Activated naive CD4-positive, alpha-beta T cell treated with anti-CD3 and anti-CD28 coated beads, Interleukin-2, amount 50 U/mL, for 16 hours (primary cell): Measurements from ENCODE around the gene SRSF11.
"Not testable (repeated sequence)": the region's sequence is repeated elsewhere in the genome, so short reads cannot be mapped to it uniquely, and the experiment has no call there.

Experiments used
- DNase-seq: peaks from one replicate; pipeline ENCODE4 v3.0.0-alpha.2; 2020

The SRSF11 gene, protein sequence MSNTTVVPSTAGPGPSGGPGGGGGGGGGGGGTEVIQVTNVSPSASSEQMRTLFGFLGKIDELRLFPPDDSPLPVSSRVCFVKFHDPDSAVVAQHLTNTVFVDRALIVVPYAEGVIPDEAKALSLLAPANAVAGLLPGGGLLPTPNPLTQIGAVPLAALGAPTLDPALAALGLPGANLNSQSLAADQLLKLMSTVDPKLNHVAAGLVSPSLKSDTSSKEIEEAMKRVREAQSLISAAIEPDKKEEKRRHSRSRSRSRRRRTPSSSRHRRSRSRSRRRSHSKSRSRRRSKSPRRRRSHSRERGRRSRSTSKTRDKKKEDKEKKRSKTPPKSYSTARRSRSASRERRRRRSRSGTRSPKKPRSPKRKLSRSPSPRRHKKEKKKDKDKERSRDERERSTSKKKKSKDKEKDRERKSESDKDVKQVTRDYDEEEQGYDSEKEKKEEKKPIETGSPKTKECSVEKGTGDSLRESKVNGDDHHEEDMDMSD

DNA sequence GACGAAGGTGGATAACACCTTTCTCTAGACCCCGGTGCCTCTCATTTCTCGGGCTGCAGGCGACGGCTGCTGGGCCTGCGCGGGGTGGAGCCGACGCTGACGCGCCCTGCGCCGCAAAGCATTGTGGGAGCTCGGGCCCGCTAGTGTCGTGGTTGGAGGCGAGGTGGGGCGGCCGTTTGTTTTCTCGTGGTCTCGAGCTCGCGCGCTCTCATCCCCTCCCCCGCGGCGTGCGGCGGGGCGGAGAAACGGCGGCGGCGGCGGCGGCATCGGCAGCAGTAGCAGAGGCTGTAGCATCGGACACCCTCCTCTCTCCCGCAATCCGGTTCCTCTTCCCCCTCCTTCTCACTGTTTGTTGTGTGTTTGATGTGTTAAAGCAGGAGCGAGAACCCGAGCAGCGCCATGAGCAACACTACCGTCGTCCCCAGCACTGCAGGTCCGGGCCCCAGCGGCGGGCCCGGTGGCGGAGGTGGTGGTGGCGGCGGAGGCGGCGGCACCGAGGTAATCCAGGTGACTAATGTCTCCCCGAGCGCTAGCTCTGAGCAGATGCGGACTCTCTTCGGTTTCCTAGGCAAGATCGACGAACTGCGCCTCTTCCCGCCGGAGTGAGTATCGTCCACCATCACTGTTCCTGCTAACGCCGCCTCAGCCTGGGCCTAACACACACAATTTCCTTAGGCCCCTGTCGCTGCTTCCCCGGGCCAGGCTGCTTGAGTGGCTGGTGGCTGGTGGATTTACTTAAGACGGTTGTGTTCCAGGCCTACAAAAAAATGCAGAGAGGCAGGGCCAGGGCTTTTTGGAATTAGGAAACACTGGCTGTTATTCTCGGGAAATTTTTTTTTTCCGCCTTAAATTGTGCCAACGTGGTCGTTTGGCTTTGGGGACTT lies at the start of gene SRSF11:
Gene SRSF11 (plus strand): TSS at position 143 of the 884 bp plus-strand sequence. CDS start 257 bp downstream, at position 400.
- peak; percentile 99 for DNase-seq

DNA sequence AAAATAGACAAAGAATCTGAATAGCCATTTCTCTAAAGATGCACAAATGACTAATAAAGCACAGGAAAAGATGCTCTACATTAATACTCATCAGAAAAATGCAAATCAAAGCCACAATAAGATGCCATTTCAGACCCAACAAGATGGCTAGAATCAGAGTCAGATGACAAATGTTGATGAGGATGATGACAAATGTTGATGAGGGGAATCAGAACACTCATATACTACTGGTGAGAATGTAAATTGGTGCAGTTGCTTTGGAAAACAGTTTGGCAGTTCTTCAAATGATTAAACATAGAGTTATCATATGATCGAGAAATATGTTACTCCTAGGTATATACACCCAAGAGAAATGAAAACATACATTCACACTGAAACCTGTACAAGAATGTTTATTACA lies 49.7 kb upstream of the SRSF11 start:
- no peak for DNase-seq

DNA sequence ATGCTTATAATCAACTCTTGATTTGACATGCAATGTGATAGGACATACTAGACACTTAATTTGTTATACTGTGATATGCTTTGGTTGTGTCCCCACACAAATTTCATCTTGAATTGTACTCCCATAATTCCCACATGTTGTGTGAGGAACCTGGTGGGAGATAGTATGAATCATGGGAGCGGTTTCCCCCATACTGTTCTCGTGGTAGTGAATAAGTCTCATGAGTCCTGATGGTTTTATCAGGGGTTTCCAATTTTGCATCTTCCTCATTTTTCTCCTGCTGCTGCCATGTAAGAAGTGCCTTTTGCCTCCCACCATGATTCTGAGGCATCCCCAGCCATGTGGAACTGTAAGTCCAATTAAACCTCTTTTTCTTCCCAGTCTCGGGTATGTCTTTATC lies 36.0 kb upstream of the SRSF11 start:
- not testable (repeated sequence) for DNase-seq

DNA sequence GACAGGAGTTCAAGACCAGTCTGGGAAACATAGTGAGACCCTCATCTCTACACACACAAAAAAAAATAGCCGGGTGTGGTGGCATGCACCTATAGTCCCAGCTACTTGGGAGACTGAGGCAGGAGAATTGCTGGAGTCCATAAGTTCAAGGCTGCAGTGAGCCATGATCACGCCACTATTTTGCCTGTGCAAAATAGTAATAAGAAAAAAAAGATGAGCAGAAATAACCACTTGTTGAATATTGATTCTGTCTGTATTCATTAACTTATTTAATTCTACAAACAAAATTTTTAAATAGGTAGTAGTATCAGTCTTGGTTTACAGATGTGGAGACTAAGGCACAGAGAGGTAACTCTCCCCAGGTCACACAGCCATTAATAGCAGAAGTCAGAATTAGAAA lies 32.7 kb upstream of the SRSF11 start:
- no peak for DNase-seq

DNA sequence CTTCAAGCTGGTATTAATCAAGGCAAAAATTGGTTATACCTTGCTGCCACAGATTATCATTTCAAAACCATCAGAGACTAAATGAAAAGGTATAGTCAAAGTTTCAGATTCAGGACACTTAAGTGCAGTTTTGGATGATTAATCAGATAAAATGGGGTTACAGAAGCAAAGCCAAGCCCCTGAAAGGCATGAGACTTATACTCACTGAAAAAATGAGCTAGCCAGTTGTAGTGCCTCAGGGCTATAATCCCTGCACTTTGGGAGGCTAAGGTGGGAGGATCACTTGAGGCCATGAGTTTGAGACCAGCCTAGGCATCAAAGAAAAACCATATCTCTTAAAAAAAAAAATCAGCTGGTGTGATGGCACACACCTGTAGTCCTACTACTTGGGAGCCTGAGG lies 31.0 kb upstream of the SRSF11 start:
- DNase-seq = no peak

DNA sequence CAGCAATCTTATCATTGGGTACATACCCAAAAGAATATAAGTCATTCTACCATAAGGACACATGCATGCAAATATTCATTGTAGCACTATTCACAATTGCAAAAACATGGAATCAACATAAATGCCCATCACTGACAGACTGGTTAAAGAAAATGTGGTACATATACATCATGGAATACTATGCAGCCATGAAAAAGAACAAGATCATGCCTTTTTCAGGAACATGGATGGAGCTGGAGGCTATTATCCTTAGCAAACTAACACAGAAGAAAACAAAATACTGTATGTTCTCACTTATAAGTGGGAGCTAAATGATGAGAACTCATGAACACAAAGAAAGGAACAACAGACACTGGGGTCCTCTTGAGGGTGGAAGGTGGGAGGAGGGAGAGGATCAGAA lies 28.7 kb upstream of the SRSF11 start:
- DNase-seq = not testable (repeated sequence)

DNA sequence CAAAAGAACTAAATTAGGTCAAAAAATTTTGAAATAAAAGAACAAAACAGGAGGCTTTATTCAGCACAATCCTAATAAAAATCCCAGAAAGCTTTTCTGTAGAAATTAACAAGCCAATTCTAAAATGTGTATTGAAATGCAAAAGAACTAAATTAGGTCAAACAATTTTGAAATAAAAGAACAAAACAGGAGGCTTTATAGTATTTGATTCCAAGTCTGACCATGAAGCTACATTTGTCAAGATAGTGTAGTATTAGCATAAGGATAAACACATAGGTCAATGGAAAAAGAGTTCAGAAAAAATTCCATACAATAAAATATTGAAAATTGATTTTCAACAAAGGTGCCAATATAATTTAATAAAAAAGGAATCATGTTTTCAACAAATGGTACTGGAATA lies 26.6 kb upstream of the SRSF11 start:
- no peak for DNase-seq

DNA sequence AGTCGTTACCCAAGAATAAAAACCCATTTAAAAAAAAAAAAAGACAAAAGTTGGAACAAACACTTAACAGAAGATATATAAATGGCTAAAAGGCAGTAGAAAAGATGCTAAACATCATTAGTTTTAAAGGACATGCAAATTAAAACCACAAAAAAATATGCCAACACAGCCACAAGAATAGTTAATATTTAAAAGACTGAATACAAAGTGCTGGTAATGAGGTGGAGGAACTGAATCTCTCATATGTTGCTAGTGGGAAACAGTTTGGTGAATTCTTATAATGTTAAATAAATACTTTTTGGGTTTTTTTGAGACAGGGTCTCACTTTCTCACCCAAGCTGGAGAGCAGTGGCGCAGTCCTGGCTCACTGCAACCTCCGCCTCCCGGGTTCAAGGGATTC lies 25.8 kb upstream of the SRSF11 start:
- DNase-seq = no peak

DNA sequence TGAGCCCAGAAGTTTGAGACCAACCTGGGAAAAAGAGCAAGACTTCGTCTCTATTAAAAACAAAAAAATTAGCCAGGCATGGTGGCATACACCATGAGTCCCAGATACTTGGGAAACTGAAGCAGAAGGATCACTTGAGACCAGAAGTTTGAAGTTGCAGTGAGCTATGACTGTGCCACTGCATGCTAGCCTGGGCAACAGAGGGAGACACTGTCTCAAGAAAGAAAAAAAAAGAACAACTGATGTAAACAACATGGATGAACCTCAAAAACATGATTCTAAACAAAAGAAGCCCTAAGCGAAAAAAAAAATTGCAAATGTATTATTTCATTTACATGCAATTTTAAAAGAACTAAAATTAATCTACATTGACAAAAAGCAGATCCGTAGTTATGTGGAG lies 24.8 kb upstream of the SRSF11 start:
- no peak for DNase-seq

DNA sequence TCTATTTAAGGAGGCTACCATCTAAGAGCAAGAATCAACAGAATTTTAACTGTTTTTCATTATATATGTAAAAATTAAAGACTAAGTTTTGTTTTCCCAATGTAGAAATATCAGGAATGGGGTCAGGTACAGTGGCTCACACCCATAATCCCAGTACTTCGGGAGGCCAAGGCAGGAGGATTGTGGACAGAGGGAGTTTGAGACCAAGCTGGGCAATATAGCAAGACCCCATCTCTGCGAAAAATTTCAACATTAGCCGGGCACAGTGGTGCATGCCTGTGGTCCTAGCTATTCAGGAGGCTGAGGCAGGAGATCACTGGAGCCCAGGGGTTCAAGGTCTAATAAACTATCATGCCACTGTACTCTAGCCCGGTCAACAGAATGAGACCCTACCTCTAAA lies 21.1 kb upstream of the SRSF11 start:
- no peak for DNase-seq

DNA sequence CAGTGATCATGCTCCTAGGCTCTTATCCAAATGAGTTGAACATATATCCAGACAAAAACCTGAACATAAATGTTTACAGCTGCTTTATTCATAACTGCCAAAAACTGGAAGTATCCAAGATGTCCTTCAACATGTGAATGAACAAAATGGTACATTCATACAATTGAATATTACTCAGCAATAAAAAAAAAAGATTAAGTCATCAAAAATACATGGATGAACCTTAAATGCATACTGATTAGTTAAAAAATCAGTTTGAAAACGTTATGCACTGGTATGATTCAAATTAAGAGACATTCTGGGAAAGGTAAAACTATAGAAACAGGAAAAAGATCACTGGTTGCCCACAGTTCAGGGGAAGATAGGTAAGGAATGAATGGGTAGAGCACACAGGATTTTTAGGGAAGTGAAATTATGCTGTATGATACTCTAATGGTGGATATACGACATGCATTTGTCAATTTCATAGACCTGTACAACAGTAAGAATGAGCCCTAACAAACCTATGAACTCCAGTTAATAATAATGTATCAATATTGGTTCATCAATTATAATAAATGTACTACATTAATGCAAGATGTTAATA lies 18.9 kb upstream of the SRSF11 start:
- DNase-seq = no peak

DNA sequence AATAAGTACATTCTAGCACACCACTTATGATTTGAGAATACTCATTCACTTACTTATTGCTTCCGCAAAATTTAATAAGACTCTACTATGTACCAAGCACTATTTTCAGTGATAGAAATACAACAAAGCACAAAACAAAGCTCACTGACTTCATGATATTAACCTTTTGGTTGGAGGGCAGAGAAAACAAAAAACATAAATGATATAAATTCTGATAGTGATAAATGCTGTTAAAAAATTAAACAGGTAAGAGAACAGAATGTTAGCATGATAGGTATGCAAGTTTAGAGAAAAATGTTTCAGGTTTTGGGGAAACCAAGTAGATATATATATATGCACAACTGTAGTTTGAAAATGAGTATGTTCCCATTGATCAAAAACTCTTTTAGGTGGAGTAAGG lies 17.0 kb upstream of the SRSF11 start:
- DNase-seq = no peak

DNA sequence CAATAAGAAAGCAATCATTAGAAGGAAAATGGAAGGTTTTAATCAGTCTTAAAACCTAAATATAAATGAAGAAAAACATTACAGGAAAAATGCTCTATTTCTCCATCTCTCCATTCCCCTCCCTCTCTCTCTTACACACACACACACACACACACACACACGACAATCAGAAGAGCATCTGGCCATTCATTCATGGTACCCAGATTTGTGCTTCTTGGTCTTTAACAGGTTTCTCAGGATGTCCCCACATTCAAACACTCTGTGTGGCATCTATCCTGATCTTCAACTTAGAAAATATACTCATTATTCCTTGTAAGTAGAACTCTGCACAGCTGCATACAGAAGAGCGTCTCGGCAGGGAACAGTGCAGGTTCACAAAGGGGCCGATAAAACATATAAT lies 16.6 kb upstream of the SRSF11 start:
- no peak for DNase-seq

DNA sequence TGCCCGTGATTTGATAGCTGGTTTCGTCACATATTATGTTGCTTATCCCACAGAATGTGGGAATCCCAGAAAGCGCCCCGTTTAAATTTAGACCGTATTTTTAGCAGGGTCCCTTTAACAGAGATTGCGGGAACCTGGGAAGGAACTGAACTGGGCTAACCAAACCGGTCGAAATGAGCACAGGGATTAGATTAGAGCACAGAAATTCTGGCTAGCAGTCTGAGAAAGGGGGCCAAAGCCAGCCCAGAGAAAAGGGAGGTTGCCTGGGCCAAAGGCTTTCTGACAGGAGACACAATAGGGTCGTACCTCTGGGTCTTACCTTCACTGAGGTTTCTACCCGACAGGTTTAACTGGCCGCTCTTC lies 16.1 kb upstream of the SRSF11 start:
- no peak for DNase-seq

DNA sequence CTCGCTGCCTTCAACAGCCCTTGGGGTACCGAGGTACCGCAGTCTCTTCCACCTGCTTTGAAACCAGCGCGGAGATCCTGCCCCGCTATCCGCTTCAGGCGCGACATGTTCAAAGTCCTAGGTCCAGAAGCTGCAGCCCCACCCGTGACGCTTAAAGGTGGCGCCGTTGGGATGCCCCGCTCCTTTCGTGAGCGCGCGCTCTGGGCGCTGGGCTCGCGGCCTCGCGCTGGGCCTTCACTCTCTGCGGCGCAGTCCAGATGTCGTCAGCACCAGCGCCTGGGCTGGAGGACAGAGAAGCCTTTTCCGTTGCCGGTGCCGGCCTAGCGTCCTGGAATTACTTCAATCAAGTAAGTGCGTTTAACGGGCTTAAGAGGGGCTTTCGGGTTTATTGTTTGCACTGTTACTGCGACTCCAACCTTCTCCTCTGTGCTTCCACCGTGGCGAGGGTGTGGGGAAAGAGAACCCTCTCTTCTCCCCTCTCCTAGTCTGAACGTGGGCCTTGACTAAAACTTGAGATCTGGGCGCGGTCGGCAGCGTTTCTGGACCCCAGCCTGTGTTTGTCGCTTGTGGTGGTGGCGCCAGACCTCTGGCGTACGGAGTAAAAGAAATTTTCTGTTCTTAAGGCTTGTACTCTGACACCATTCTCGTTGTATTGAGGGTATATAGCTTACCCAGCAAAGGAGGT lies 15.6 kb upstream of the SRSF11 start, which contains the start of gene LRRC40:
Gene LRRC40 (minus strand): TSS at position 146 of the 685 bp plus-strand sequence. CDS start 39 bp downstream, at position 107.
- DNase-seq = peak; percentile 96

DNA sequence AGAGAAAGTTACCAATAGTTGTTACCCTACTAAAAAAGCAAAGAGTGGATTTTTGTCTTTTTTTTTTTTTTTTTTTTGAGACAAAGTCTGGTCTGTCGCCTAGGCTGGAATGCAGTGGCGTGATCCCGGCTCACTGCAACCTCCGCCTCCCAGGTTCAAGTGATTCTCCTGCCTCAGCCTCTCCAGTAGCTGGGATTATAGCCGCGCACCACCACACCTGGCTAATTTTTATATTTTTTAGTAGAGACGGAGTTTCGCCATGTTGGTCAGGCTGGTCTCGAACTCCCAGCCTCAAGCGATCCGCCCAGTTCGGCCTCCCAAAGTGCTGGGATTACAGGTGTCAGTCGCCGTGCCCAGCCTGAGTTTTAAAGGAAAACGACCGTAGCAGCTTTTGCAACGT lies 14.3 kb upstream of the SRSF11 start:
- not testable (repeated sequence) for DNase-seq

DNA sequence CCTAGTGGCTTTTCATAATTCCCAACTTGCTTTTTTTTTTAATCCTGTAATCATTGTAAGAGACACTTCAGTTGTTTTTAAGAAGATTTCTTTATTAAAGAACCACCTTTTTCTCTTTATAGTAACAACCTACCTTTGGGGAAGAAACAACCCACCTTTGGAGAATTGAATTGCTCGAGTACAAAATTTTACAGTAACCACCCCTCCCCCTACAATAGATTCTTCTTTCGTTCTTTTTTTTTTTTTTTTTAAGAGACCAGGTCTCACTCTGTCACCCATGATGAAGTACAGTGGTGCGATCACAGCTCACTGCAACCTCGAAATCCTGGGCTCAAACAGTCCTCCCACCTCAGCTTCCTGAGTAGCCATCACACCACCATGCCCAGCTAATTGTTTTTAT lies 13.7 kb upstream of the SRSF11 start:
- DNase-seq = no peak

DNA sequence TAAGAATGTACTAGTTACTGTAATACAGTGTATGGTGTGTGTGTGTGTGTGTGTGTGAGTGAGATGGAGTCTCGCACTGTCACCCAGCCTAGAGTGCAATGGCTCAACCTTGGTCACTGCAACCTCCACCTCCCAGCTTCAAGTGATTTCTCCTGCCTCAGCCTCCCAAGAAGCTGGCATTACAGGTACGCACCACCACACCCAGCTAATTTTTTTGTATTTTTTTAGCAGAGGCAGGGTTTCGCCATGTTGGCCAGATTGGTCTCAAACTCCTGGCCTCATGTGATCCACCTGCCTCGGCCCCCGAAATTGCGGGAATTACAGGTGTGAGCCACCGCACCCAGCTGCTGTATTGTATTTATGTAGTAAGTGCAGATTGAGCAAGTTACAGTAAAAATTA lies 12.9 kb upstream of the SRSF11 start:
- DNase-seq = no peak

DNA sequence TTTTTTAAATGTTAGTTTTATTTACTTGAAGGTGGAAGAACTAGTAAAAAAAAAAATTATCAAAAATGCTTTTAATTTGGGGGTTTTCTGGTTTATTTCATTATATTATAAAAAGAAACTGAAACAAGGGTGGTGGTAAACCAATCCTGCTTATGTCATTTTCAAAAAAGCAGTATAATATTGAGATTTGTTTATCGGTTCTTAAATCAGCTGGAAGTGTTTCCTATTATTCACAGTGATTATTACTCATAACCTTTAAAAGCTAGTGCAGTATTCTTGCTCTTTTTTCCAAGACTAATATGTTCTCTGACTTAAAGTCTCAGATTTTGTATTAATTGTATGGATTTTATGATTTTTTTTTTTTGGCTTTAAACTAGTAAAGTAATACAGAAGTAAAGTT lies 10.4 kb upstream of the SRSF11 start:
- no peak for DNase-seq

DNA sequence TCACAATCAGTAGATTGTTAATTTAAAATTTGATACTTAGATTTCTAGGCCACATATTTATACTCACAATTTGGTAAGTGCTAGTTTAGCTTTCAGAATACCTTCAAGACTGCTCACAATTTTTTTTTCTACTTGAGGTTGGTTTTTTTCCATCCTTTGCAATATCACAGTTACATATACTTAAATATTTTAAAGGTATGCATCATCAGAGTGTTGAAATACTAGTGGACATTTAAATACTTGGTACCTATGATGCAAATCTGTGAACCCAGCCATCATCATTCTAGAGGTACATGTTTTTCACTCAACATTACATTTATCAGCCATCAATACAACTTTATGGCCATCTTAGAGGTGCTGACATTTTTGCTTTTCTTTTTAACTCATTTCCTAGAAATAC lies 9.6 kb upstream of the SRSF11 start:
- DNase-seq = no peak

DNA sequence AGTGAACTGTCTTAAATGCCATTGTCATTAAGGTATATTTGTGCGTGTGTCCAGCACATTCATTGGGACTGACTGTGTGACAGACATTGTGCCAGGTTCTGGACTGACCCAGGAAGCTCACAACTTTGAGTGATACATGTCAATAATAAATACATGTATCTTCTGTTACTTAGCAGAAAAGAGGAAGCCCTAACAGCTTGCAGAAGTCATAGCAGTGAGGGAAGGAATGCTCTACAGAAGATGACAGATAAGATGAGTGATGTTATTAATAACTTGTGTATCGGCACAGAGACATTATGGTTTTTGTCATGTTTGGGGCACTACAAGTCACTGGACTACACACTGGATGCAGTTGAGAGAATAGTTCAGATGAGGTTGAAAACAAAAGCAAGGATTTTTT lies 1.2 kb upstream of the SRSF11 start:
- no peak for DNase-seq

DNA sequence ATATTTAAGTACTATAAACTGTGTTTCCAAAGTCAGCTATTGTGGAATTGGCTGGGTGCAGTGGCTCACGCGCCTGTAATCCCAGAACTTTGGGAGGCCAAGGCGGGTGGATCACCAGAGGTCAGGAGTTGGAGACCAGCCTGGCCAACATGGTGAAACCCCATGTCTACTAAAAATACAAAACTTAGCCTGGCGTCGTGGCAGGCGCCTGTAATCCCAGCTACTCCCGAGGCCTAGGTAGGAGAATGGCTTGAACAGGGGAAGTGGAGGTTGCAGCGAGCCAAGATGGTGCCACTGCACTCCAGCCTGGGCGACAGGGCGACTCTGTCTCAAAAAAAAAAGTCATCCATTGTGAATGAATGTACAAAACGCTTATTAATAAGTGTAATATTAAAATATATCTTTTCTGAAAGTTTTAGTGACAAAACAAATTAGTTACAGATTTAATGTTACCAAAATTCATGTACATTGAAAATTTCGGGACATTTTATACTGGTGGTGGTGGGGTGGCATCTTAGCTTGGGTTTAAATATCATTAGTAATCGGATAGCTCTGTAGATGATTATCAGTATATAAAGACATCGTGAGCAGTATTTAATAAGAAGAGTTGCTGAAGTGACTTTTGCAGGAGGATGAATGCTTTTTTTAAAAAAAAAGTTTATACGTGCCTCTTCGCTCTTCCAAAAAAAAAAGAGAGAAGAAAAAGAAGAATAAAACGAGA lies 503 bp upstream of the SRSF11 start:
- DNase-seq = no peak
